GM23338 (cell line): Measurements from ENCODE around the gene NXN. TPM values are rescaled to one million over a fixed set of nuclear protein-coding genes. Genes with fewer than 3 reads are reported as not detected.

Experiments
- ATAC-seq: fragments of 200-7000 bp; cut with Tn5 transposase; 3 replicates; pipeline ENCODE4 v1.9.1; 2020
- DNase-seq: peaks from one replicate; pipeline ENCODE4 v3.0.0-alpha.2; 2015; ENCODE audit warnings: low spot score
- H2AFZ ChIP-seq: fragments of 200-600 bp; sonication (generic); 2 replicates; pipeline ENCODE4 v1.8.0; 2016; ENCODE audit warnings: antibody characterized with exemption, mild to moderate bottlenecking, moderate library complexity
- H3F3A ChIP-seq: fragments of 200-600 bp; sonication (generic); replicated peaks from 2 replicates; pipeline ENCODE4 v1.8.0; 2017; ENCODE audit warnings: antibody characterized with exemption, mixed run types, low read depth
- H3K27ac ChIP-seq: fragments of 200-600 bp; sonication (generic); 2 replicates; pipeline ENCODE4 v1.6.1; 2016; ENCODE audit warnings: low read depth
- H3K27me3 ChIP-seq: fragments of 200-600 bp; sonication (generic); 2 replicates; pipeline ENCODE4 v1.8.0; 2016; ENCODE audit warnings: mild to moderate bottlenecking, mixed run types, moderate library complexity; ENCODE audit not compliant: insufficient read depth
- H3K36me3 ChIP-seq: fragments of 200-600 bp; sonication (generic); 2 replicates; pipeline ENCODE4 v1.8.0; 2016; ENCODE audit warnings: mild to moderate bottlenecking; ENCODE audit not compliant: insufficient read depth
- H3K4me1 ChIP-seq: fragments of 200-600 bp; sonication (generic); 2 replicates; pipeline ENCODE4 v1.8.0; 2016; ENCODE audit warnings: mild to moderate bottlenecking, moderate library complexity; ENCODE audit not compliant: insufficient read depth
- H3K4me2 ChIP-seq: fragments of 200-600 bp; sonication (generic); 2 replicates; pipeline ENCODE4 v1.7.1; 2017; ENCODE audit warnings: mixed run types
- H3K4me3 ChIP-seq: fragments of 200-600 bp; sonication (generic); 2 replicates; pipeline ENCODE4 v1.6.1; 2016; ENCODE audit warnings: mixed run types
- H3K79me2 ChIP-seq: fragments of 200-600 bp; sonication (generic); replicated peaks from 2 replicates; pipeline ENCODE4 v1.8.0; 2017; ENCODE audit warnings: mild to moderate bottlenecking; ENCODE audit not compliant: insufficient read depth
- H3K9me2 ChIP-seq: fragments of 200-600 bp; sonication (generic); 2 replicates; pipeline ENCODE4 v1.8.0; 2017; ENCODE audit not compliant: insufficient read depth
- H4K20me1 ChIP-seq: fragments of 200-600 bp; sonication (generic); replicated peaks from 2 replicates; pipeline ENCODE4 v1.8.0; 2017; ENCODE audit warnings: mild to moderate bottlenecking; ENCODE audit not compliant: insufficient read depth
- H3K27ac Mint-ChIP-seq: 2 replicates; pipeline ENCODE4 v1.8.0; 2020; ENCODE audit warnings: inconsistent platforms, mild to moderate bottlenecking, moderate library complexity, mixed read lengths
- H3K27me3 Mint-ChIP-seq: 3 replicates; pipeline ENCODE4 v1.8.0; 2022; ENCODE audit warnings: low read depth, mild to moderate bottlenecking, moderate library complexity, mixed read lengths, inconsistent platforms; ENCODE audit not compliant: insufficient read depth, poor library complexity
- H3K36me3 Mint-ChIP-seq: 3 replicates; pipeline ENCODE4 v1.8.0; 2021; ENCODE audit warnings: low read depth, mild to moderate bottlenecking, inconsistent platforms, moderate library complexity, mixed read lengths
- H3K4me1 Mint-ChIP-seq: 3 replicates; pipeline ENCODE4 v1.8.0; 2020; ENCODE audit warnings: mild to moderate bottlenecking, inconsistent platforms, mixed read lengths
- H3K4me3 Mint-ChIP-seq: 3 replicates; pipeline ENCODE4 v1.8.0; 2021; ENCODE audit warnings: moderate library complexity, mild to moderate bottlenecking, inconsistent platforms, mixed read lengths
- H3K9me3 Mint-ChIP-seq: 3 replicates; pipeline ENCODE4 v1.8.0; 2020; ENCODE audit warnings: moderate library complexity, mild to moderate bottlenecking, inconsistent platforms, mixed read lengths
- CTCF ChIP-seq, 2 experiments: fragments of 200-600 bp in 1 of 2; sonication (generic) in 1 of 2; conservative IDR thresholded peaks; 2 replicates each; pipeline versions ENCODE4 v1.5.1 to v1.6.1; 2016 to 2017; ENCODE audit warnings: antibody characterized with exemption in 2 of 2, low read depth in 2 of 2, mild to moderate bottlenecking in 2 of 2, moderate library complexity in 1 of 2
- EZH2phosphoT487 ChIP-seq: fragments of 200-600 bp; sonication (generic); IDR thresholded peaks from one replicate; pipeline ENCODE4 v1.8.1; 2018; ENCODE audit warnings: antibody characterized with exemption; ENCODE audit not compliant: unreplicated experiment
- JUNB ChIP-seq: IDR thresholded peaks from one replicate; pipeline ENCODE4 v1.6.1; 2016; ENCODE audit warnings: antibody characterized with exemption; ENCODE audit not compliant: unreplicated experiment
- NANOG ChIP-seq: IDR thresholded peaks from 2 replicates; pipeline ENCODE4 v1.6.1; 2016; ENCODE audit warnings: antibody characterized with exemption, borderline replicate concordance
- POLR2AphosphoS5 ChIP-seq: IDR thresholded peaks from 2 replicates; pipeline ENCODE4 v1.6.1; 2016; ENCODE audit warnings: antibody characterized with exemption, low read depth
- STAT1 ChIP-seq: IDR thresholded peaks from one replicate; pipeline ENCODE4 v1.6.1; 2016; ENCODE audit warnings: antibody characterized with exemption; ENCODE audit not compliant: unreplicated experiment
- ZNF114 ChIP-seq: fragments of 250-450 bp; sonication (Bioruptor Pico); IDR thresholded peaks from 2 replicates; pipeline ENCODE4 v1.5.0; 2020; ENCODE audit warnings: mild to moderate bottlenecking, moderate library complexity
- polyA plus RNA-seq: library from polyadenylated mRNA; unstranded; fragments of >200 nt; fragmentation: Nextera tagmentation; extraction: Ambion mirVana; gene quantifications from 2 replicates; pipeline ENCODE4 v1.2.1, GENCODE V29; 2016
- total RNA-seq: library from RNA; depleted of rRNA; stranded (reverse); fragments of >200 nt; shearing (Covaris generic); gene quantifications from 2 replicates; pipeline ENCODE4 v1.2.3, GENCODE V29; 2014
- TF ChIP-seq, protein P1 (sequence below): fragments of 250-450 bp; sonication (Bioruptor Pico); IDR thresholded peaks from 2 replicates; pipeline ENCODE4 v1.5.0; 2020; ENCODE audit warnings: mild to moderate bottlenecking, moderate library complexity
- TF ChIP-seq, protein P2 (sequence below): IDR thresholded peaks from 2 replicates; pipeline ENCODE4 v1.6.1; 2016; ENCODE audit warnings: antibody characterized with exemption

Gene NXN
- total and polyA plus RNA-seq, 2 experiments from 2014 or later, result 31.8 to 105 TPM

DNA sequence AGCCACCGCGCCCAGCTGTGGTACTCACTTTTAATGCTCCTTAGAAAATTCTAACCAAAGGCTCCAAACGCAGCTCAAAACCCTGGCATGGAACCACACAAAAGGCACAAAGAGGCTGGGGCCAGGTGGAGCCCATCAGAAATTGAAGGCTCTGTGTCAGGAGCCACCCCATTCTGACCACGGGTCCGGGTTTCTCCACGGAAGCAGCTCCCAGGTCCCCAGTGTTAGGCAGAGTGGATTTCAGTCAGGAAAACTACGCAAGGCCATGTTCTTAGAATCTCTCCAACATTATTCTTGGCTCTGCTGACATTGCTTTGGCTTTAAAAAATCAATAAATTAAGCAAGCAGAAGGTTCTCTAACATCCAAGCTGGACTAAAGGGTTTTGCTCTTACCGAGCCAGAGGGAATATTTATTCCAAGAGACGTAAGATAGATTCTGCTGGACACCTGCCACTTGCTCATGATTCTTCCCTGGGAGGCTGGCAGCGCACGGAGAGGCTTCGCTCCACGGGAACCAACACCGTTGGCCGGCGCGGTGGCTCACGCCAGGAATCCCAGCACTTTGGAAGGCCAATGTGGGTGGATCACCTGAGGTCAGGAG, 93.5 kb downstream of the NXN start (continued):
- TF ChIP-seq, protein P1, sequence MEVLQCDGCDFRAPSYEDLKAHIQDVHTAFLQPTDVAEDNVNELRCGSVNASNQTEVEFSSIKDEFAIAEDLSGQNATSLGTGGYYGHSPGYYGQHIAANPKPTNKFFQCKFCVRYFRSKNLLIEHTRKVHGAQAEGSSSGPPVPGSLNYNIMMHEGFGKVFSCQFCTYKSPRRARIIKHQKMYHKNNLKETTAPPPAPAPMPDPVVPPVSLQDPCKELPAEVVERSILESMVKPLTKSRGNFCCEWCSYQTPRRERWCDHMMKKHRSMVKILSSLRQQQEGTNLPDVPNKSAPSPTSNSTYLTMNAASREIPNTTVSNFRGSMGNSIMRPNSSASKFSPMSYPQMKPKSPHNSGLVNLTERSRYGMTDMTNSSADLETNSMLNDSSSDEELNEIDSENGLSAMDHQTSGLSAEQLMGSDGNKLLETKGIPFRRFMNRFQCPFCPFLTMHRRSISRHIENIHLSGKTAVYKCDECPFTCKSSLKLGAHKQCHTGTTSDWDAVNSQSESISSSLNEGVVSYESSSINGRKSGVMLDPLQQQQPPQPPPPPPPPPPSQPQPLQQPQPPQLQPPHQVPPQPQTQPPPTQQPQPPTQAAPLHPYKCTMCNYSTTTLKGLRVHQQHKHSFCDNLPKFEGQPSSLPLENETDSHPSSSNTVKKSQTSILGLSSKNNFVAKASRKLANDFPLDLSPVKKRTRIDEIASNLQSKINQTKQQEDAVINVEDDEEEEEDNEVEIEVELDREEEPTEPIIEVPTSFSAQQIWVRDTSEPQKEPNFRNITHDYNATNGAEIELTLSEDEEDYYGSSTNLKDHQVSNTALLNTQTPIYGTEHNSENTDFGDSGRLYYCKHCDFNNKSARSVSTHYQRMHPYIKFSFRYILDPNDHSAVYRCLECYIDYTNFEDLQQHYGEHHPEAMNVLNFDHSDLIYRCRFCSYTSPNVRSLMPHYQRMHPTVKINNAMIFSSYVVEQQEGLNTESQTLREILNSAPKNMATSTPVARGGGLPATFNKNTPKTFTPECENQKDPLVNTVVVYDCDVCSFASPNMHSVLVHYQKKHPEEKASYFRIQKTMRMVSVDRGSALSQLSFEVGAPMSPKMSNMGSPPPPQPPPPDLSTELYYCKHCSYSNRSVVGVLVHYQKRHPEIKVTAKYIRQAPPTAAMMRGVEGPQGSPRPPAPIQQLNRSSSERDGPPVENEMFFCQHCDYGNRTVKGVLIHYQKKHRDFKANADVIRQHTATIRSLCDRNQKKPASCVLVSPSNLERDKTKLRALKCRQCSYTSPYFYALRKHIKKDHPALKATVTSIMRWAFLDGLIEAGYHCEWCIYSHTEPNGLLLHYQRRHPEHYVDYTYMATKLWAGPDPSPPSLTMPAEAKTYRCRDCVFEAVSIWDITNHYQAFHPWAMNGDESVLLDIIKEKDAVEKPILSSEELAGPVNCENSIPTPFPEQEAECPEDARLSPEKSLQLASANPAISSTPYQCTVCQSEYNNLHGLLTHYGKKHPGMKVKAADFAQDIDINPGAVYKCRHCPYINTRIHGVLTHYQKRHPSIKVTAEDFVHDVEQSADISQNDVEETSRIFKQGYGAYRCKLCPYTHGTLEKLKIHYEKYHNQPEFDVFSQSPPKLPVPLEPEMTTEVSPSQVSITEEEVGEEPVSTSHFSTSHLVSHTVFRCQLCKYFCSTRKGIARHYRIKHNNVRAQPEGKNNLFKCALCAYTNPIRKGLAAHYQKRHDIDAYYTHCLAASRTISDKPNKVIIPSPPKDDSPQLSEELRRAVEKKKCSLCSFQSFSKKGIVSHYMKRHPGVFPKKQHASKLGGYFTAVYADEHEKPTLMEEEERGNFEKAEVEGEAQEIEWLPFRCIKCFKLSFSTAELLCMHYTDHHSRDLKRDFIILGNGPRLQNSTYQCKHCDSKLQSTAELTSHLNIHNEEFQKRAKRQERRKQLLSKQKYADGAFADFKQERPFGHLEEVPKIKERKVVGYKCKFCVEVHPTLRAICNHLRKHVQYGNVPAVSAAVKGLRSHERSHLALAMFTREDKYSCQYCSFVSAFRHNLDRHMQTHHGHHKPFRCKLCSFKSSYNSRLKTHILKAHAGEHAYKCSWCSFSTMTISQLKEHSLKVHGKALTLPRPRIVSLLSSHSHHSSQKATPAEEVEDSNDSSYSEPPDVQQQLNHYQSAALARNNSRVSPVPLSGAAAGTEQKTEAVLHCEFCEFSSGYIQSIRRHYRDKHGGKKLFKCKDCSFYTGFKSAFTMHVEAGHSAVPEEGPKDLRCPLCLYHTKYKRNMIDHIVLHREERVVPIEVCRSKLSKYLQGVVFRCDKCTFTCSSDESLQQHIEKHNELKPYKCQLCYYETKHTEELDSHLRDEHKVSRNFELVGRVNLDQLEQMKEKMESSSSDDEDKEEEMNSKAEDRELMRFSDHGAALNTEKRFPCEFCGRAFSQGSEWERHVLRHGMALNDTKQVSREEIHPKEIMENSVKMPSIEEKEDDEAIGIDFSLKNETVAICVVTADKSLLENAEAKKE (CRISPR knock-in tag), result no peak
- TF ChIP-seq, protein P2, sequence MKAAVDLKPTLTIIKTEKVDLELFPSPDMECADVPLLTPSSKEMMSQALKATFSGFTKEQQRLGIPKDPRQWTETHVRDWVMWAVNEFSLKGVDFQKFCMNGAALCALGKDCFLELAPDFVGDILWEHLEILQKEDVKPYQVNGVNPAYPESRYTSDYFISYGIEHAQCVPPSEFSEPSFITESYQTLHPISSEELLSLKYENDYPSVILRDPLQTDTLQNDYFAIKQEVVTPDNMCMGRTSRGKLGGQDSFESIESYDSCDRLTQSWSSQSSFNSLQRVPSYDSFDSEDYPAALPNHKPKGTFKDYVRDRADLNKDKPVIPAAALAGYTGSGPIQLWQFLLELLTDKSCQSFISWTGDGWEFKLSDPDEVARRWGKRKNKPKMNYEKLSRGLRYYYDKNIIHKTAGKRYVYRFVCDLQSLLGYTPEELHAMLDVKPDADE, result no peak
- no peak for TF ChIP-seq EZH2phosphoT487
- no peak for TF ChIP-seq STAT1
- no peak for TF ChIP-seq JUNB
- TF ChIP-seq ZNF114 (CRISPR knock-in tag), result no peak

DNA sequence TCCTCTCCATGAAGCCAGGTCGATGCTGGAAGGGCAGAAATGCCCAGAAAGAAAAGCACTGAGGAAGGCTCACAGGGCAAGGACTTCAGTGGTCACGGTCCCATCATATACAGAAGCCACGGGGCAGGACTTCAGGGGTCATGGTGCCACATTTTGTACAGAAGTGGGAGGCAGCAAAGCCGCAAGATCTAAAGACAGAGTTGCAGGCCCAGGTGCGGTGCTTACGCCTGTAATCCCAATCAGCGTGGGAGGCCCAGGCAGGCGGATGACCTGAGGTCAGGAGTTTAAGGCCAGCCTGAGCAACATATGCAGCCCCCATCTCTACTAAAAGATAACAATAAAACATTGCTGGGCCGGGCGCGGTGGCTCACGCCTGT, 96.0 kb downstream of the NXN start:
- H3K9me3 Mint-ChIP-seq, result no peaks in the 10 kb centered on the region; the same call in 2 of the 3 replicates
- 0 out of 2 replicates have a peak overlapping the region, but pooled peaks have one; percentile 43 for H3K4me2 ChIP-seq
- H3K4me3 Mint-ChIP-seq, result no peak overlapping the region
- H3K4me1 Mint-ChIP-seq, result peaks cover 45% of the 10 kb centered on the region
- TF ChIP-seq POLR2AphosphoS5, result no peak
- TF ChIP-seq CTCF (conservative IDR thresholded peaks at IDR 0.05; ENCODE audit: low read depth in 2 of 2), result no peak
- no peak for TF ChIP-seq NANOG
- TF ChIP-seq, protein P2, result no peak
- DNase-seq (no peak), ATAC-seq (no peak)
- H3K27ac ChIP-seq, result peak overlapping the region; percentile 85
- H3K36me3 ChIP-seq, result no peaks in the 10 kb centered on the region
- peaks cover 6% of the 10 kb centered on the region for H3K27me3 Mint-ChIP-seq
- H3K79me2 ChIP-seq, result peaks cover 78% of the 10 kb centered on the region
- H4K20me1 ChIP-seq, result peaks cover 22% of the 10 kb centered on the region
- no peaks in the 10 kb centered on the region for H3K9me2 ChIP-seq
- H3K27me3 ChIP-seq, result no peaks in the 10 kb centered on the region
- H2AFZ ChIP-seq, result no peak overlapping the region
- H3F3A ChIP-seq, result 0 out of 2 replicates have a peak, but pooled peaks cover 5% of the 10 kb centered on the region
- H3K4me3 ChIP-seq, result no peak overlapping the region
- H3K36me3 Mint-ChIP-seq, result 0 out of 3 replicates have a peak, but pooled peaks cover 3% of the 10 kb centered on the region
- H3K27ac Mint-ChIP-seq, result peak overlapping the region; percentile 85
- peaks cover 42% of the 10 kb centered on the region for H3K4me1 ChIP-seq
